MCF 10A (cell line): ENCODE results near the gene SERPINB1. TPM values are rescaled to one million over a fixed set of nuclear protein-coding genes. Genes with fewer than 3 reads are reported as not detected.
A peak's percentile ranks its signal among the peaks of the same experiment; 100 is the strongest.

Experiments
- BruUV-seq: library from RNA; stranded (reverse); fragments of 400-500 nt; replicated peaks from 2 replicates; lab custom pipeline; 2021; lab: Mats Ljungman, UMichigan
- CTCF ChIA-PET: fragments of 300-600 bp; sonication (Branson Sonifier 250); formaldehyde crosslinking; extraction: SDS; loops from one replicate; lab custom pipeline; 2021; ENCODE audit warnings: antibody characterized with exemption, inconsistent platforms; lab: Yijun Ruan, JAX
- POLR2A ChIA-PET: fragments of 300-600, 350-650 bp; sonication (Branson Sonifier 250); formaldehyde crosslinking; extraction: SDS; loops from one replicate; lab custom pipeline; 2020; ENCODE audit warnings: antibody characterized with exemption, inconsistent platforms; lab: Yijun Ruan, JAX
- DNase-seq: peaks from one replicate; pipeline ENCODE4 v3.0.0-alpha.2; 2018; ENCODE audit not compliant: unreplicated experiment
- H3K27ac Mint-ChIP-seq: one replicate; pipeline ENCODE4 v1.8.0; 2022; ENCODE audit warnings: mild to moderate bottlenecking, low read depth, mixed read lengths; ENCODE audit not compliant: unreplicated experiment
- H3K27me3 Mint-ChIP-seq: one replicate; pipeline ENCODE4 v1.8.0; 2022; ENCODE audit warnings: mixed read lengths; ENCODE audit not compliant: insufficient read depth, unreplicated experiment
- H3K36me3 Mint-ChIP-seq: one replicate; pipeline ENCODE4 v1.8.0; 2022; ENCODE audit warnings: mild to moderate bottlenecking, moderate library complexity, mixed read lengths; ENCODE audit not compliant: insufficient read depth, unreplicated experiment
- H3K4me1 Mint-ChIP-seq: one replicate; pipeline ENCODE4 v1.8.0; 2022; ENCODE audit warnings: mixed read lengths; ENCODE audit not compliant: insufficient read depth, unreplicated experiment
- H3K4me3 Mint-ChIP-seq: one replicate; pipeline ENCODE4 v1.8.0; 2022; ENCODE audit warnings: mild to moderate bottlenecking, moderate library complexity, mixed read lengths; ENCODE audit not compliant: unreplicated experiment
- H3K9me3 Mint-ChIP-seq: one replicate; pipeline ENCODE4 v1.8.0; 2022; ENCODE audit warnings: mixed read lengths; ENCODE audit not compliant: unreplicated experiment
- CTCF ChIP-seq: fragments of 200-600 bp; IDR thresholded peaks from one replicate; pipeline ENCODE4 v1.8.0; 2022; ENCODE audit warnings: antibody characterized with exemption, mild to moderate bottlenecking; ENCODE audit not compliant: unreplicated experiment
- intact Hi-C: fragments of 100-400 bp; cut with micrococcal nuclease; formaldehyde crosslinking; loops from 2 replicates; pipeline ENCODE4 v1.14.1; 2022
- total RNA-seq: library from RNA; stranded (reverse); gene quantifications from 2 replicates; pipeline ENCODE4 v1.2.3, GENCODE V29; 2022

The SERPINB1 gene
- total RNA-seq, 1 experiment from 2014 or later: 20.8 TPM

- intact Hi-C loops: loop anchor here (5.0 kb wide), 1 partner anchor 265 kb away; no protein-coding TSS in a partner anchor
- no peaks in the 10 kb centered on the region for H3K27me3 Mint-ChIP-seq
- BruUV-seq: no TSS peak
Measured at GRCh38 chr6:2792330-2793110, 49.1 kb downstream of the SERPINB1 start.

DNA sequence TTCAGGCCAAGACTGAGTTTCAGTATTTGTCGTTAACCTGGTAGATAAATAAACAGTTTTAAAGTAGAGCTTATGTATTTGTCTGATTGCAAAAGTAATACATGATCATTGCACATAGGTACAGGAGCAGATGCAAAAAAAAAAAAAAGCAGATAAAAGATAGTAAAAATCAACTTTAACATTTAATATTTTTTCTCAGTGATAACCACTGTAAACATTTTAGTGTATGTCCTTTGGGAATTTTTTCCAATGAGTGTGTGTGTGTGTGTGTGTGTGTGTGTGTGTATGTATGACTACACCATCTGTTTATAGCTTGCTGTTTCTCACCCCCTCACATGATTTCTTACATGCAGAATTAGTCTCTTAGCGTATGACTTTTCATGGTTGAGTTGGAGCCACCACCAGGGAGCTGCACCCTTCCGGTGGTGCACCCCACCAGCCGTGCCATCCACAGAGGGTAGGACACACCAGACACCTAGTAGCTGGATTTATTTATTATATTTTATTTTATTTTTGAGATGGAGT lies 50.2 kb downstream of the SERPINB1 start:
- DNase-seq: no peak
- no peaks in the 10 kb centered on the region for H3K27me3 Mint-ChIP-seq
- H3K4me3 Mint-ChIP-seq: no peak overlapping the region
- intact Hi-C loops: loop anchor here (1.0 to 5.0 kb wide), 8 partner anchors 19 to 266 kb away; partner anchors contain the start of gene SERPINB1
- H3K36me3 Mint-ChIP-seq: peaks cover 8% of the 10 kb centered on the region
- ChIA-PET CTCF (interaction anchor here (0.5 to 2.7 kb wide), 36 partner anchors 9 to 1162 kb away, joined by 3 to 50 read pairs (median 4); partner anchors contain the start of genes FAM50B, SERPINB1 and WRNIP1), POLR2A (interaction anchor here (0.6 to 4.5 kb wide), 13 partner anchors 17 to 1247 kb away, joined by 3 to 43 read pairs (median 6); partner anchors contain the start of genes SERPINB1 and WRNIP1)
- peaks cover 27% of the 10 kb centered on the region for H3K4me1 Mint-ChIP-seq
- no peaks in the 10 kb centered on the region for H3K9me3 Mint-ChIP-seq
- H3K27ac Mint-ChIP-seq: peak overlapping the region; percentile 75
- no peak for TF ChIP-seq CTCF
- no TSS peak for BruUV-seq

More at GRCh38 chr6:2792330-2793110, 49.1 kb downstream of the SERPINB1 start:
- POLR2A ChIA-PET: interaction anchor here (1.0 to 4.5 kb wide), 11 partner anchors 18 to 197 kb away, joined by 3 to 43 read pairs (median 10); partner anchors contain the start of genes SERPINB1 and WRNIP1
- H3K4me1 Mint-ChIP-seq: peaks cover 27% of the 10 kb centered on the region
- no peaks in the 10 kb centered on the region for H3K9me3 Mint-ChIP-seq
- no peak for TF ChIP-seq CTCF
- no peak overlapping the region for H3K27ac Mint-ChIP-seq
- DNase-seq: peak; percentile 77
- CTCF ChIA-PET: interaction anchor here (0.8 to 2.7 kb wide), 17 partner anchors 8 to 361 kb away, joined by 3 to 50 read pairs (median 4); partner anchors contain the start of gene SERPINB1
- H3K36me3 Mint-ChIP-seq: peaks cover 1% of the 10 kb centered on the region
- no peak overlapping the region for H3K4me3 Mint-ChIP-seq

DNA sequence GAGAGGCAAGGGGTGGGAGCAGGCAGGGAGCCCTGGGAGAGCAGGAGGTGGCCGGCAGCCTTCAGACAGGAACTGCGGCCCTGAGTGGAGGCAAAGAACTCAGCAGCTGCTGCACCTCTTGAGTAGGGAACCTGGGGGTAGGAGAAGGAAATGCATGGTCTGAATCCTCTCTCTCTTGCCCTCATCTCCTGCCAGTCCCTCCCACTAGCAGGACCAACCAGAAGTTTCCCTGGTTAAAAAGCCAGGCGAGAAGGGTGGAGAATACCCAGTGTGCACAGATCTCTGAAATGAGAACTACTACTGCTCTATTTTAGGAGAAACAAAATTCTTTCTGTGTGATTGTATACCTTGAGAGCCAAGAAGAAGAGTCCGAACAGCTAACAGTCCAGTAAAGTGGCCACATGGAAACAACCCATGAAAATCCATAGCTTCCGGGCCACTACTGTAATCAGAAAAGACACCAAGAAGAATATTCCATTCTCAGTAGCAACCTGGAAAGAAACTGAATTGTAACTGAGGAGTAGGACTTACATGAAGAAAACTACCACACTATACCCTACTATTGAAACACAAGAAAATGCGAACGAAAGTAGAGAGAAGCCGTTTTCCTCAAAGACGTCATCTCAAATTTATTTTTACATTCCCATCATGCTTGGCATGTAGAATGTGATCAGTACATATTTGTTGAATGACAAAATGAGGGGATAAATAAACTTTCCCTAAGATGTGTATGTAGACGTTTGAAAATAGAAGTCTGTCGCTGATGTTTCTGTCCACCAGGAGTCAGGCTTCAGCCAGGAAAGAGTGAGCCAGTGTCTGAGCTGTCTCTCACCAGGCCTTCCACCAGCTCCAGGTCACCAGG lies 50.8 kb downstream of the SERPINB1 start:
- Mint-ChIP-seq H3K27me3 (no peaks in the 10 kb centered on the region), H3K9me3 (no peaks in the 10 kb centered on the region), H3K4me1 (peaks cover 27% of the 10 kb centered on the region), H3K36me3 (peaks cover 13% of the 10 kb centered on the region), H3K27ac (peak overlapping the region; percentile 75), H3K4me3 (no peak overlapping the region)
- no TSS peak for BruUV-seq
- TF ChIP-seq CTCF: peak; percentile 82
- intact Hi-C loops: loop anchor here (1.0 to 5.0 kb wide), 8 partner anchors 20 to 266 kb away; partner anchors contain the start of gene SERPINB1
- ChIA-PET CTCF (interaction anchor here (0.5 to 2.7 kb wide), 39 partner anchors 9 to 1217 kb away, joined by 3 to 50 read pairs (median 4); partner anchors contain the start of genes FAM50B, SERPINB1 and WRNIP1), POLR2A (interaction anchor here (0.6 to 4.5 kb wide), 14 partner anchors 11 to 1246 kb away, joined by 3 to 43 read pairs (median 5); partner anchors contain the start of genes SERPINB1 and WRNIP1)
- DNase-seq: peak; percentile 83
